WTC11 (cell line): ENCODE measurements around the gene COL4A1. TPM values are rescaled to one million over a fixed set of nuclear protein-coding genes. Genes with fewer than 3 reads are reported as not detected.

Experiments
- ATAC-seq: fragments of 200-7000 bp; cut with Tn5 transposase; 2 replicates; pipeline ENCODE4 v1.10.0; 2021; ENCODE audit warnings: mild to moderate bottlenecking, moderate library complexity
- CTCF ChIA-PET: fragments of 300-600 bp; sonication (Branson Sonifier 250); formaldehyde crosslinking; loops from one replicate; lab custom pipeline; 2021; ENCODE audit warnings: antibody characterized with exemption; lab: Charles Lee
- POLR2A ChIA-PET: fragments of 350-600 bp; sonication (Branson Sonifier 250); formaldehyde crosslinking; loops from one replicate; lab custom pipeline; 2021; ENCODE audit warnings: antibody characterized with exemption; lab: Charles Lee
- DNase-seq: peaks from one replicate; pipeline ENCODE4 v3.0.0; 2021; ENCODE audit warnings: low spot score
- H3K27ac Mint-ChIP-seq: 2 replicates; pipeline ENCODE4 v1.8.0; 2021; ENCODE audit warnings: mixed read lengths
- H3K27me3 Mint-ChIP-seq: 2 replicates; pipeline ENCODE4 v1.8.0; 2021; ENCODE audit warnings: low read depth, mild to moderate bottlenecking, moderate library complexity, mixed read lengths
- H3K36me3 Mint-ChIP-seq: 2 replicates; pipeline ENCODE4 v1.8.0; 2021; ENCODE audit warnings: mixed read lengths
- H3K4me1 Mint-ChIP-seq: 2 replicates; pipeline ENCODE4 v1.8.0; 2022; ENCODE audit warnings: mixed read lengths
- H3K4me3 Mint-ChIP-seq: 2 replicates; pipeline ENCODE4 v1.8.0; 2021; ENCODE audit warnings: mild to moderate bottlenecking, moderate library complexity, mixed read lengths
- H3K9me3 Mint-ChIP-seq: 2 replicates; pipeline ENCODE4 v1.8.0; 2021; ENCODE audit warnings: mixed read lengths
- ATF3 ChIP-seq: sonication (generic); formaldehyde crosslinking; conservative IDR thresholded peaks from 2 replicates; pipeline ENCODE4 v1.8.1; 2022; ENCODE audit warnings: mild to moderate bottlenecking, missing genetic modification reagents
- ATF6 ChIP-seq: sonication (generic); formaldehyde crosslinking; IDR thresholded peaks from 2 replicates; pipeline ENCODE4 v1.8.1; 2023; ENCODE audit warnings: mild to moderate bottlenecking, missing genetic modification reagents
- CDX4 ChIP-seq: fragments of 250-450 bp; sonication (Bioruptor Pico); IDR thresholded peaks from 2 replicates; pipeline ENCODE4 v1.9.0; 2021; ENCODE audit warnings: moderate library complexity, mild to moderate bottlenecking, inconsistent platforms, borderline replicate concordance
- IRF2 ChIP-seq: sonication (generic); formaldehyde crosslinking; IDR thresholded peaks from 2 replicates; pipeline ENCODE4 v1.8.0; 2022; ENCODE audit warnings: low read depth, missing genetic modification reagents, borderline replicate concordance
- NFYB ChIP-seq: sonication (generic); formaldehyde crosslinking; conservative IDR thresholded peaks from 2 replicates; pipeline ENCODE4 v1.8.0; 2022; ENCODE audit warnings: low read depth, missing genetic modification reagents
- NR2C2 ChIP-seq: sonication (generic); formaldehyde crosslinking; IDR thresholded peaks from 2 replicates; pipeline ENCODE4 v1.8.0; 2022; ENCODE audit warnings: mild to moderate bottlenecking, missing genetic modification reagents
- RORB ChIP-seq: fragments of 250-450 bp; sonication (Bioruptor Pico); IDR thresholded peaks from 2 replicates; pipeline ENCODE4 v1.9.0; 2021; ENCODE audit warnings: mild to moderate bottlenecking
- SMAD3 ChIP-seq: sonication (generic); formaldehyde crosslinking; IDR thresholded peaks from 2 replicates; pipeline ENCODE4 v1.8.0; 2022; ENCODE audit warnings: missing genetic modification reagents, mild to moderate bottlenecking, borderline replicate concordance
- ZNF219 ChIP-seq: sonication (generic); formaldehyde crosslinking; IDR thresholded peaks from 2 replicates; pipeline ENCODE4 v1.8.0; 2023; ENCODE audit warnings: missing genetic modification reagents, mild to moderate bottlenecking, borderline replicate concordance
- ZNF423 ChIP-seq: fragments of 250-450 bp; sonication (Bioruptor Pico); IDR thresholded peaks from 2 replicates; pipeline ENCODE4 v2.1.2; 2022; ENCODE audit warnings: mild to moderate bottlenecking, moderate library complexity
- ZNF425 ChIP-seq: fragments of 250-450 bp; sonication (Bioruptor Pico); conservative IDR thresholded peaks from 2 replicates; pipeline ENCODE4 v1.9.0; 2021; ENCODE audit warnings: mild to moderate bottlenecking
- total RNA-seq: library from RNA; stranded (reverse); gene quantifications from 3 replicates; pipeline ENCODE4 v1.2.3, GENCODE V29; 2021
- TF ChIP-seq, protein P1 (sequence below): fragments of 250-450 bp; sonication (Bioruptor Pico); IDR thresholded peaks from 2 replicates; pipeline ENCODE4 v1.9.0; 2021; ENCODE audit warnings: mild to moderate bottlenecking, borderline replicate concordance
- TF ChIP-seq, protein P2 (sequence below): sonication (generic); formaldehyde crosslinking; IDR thresholded peaks from 2 replicates; pipeline ENCODE4 v1.8.1; 2023; ENCODE audit warnings: mild to moderate bottlenecking, missing genetic modification reagents, moderate library complexity

COL4A1 gene
- total RNA-seq, 1 experiment from 2014 or later: 89.6 TPM

GRCh38 chr13:110225609-110226574, 81.1 kb downstream of the COL4A1 start (continued):
- no peak for TF ChIP-seq CDX4
- TF ChIP-seq, protein P1, sequence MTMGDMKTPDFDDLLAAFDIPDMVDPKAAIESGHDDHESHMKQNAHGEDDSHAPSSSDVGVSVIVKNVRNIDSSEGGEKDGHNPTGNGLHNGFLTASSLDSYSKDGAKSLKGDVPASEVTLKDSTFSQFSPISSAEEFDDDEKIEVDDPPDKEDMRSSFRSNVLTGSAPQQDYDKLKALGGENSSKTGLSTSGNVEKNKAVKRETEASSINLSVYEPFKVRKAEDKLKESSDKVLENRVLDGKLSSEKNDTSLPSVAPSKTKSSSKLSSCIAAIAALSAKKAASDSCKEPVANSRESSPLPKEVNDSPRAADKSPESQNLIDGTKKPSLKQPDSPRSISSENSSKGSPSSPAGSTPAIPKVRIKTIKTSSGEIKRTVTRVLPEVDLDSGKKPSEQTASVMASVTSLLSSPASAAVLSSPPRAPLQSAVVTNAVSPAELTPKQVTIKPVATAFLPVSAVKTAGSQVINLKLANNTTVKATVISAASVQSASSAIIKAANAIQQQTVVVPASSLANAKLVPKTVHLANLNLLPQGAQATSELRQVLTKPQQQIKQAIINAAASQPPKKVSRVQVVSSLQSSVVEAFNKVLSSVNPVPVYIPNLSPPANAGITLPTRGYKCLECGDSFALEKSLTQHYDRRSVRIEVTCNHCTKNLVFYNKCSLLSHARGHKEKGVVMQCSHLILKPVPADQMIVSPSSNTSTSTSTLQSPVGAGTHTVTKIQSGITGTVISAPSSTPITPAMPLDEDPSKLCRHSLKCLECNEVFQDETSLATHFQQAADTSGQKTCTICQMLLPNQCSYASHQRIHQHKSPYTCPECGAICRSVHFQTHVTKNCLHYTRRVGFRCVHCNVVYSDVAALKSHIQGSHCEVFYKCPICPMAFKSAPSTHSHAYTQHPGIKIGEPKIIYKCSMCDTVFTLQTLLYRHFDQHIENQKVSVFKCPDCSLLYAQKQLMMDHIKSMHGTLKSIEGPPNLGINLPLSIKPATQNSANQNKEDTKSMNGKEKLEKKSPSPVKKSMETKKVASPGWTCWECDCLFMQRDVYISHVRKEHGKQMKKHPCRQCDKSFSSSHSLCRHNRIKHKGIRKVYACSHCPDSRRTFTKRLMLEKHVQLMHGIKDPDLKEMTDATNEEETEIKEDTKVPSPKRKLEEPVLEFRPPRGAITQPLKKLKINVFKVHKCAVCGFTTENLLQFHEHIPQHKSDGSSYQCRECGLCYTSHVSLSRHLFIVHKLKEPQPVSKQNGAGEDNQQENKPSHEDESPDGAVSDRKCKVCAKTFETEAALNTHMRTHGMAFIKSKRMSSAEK (CRISPR knock-in tag): no peak

DNA sequence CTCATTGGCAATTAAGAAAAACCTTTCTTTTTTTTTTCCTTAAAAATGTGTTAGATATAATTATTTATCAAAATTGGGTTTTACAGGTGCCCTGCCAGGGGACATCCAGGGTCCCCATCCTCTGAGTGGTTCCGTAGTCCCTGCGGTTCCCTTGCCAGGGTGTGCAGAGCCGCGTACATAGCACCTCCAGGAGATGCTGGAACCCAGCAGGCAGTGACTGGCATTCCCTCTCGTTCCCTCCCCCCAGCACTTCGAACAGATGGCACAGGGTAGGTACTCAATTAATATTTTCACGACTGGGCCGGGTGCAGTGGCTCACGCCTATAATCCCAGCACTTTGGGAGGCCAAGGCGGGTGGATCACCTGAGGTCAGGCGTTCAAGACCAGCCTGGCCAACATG, 82.0 kb downstream of the COL4A1 start:
- H3K4me1 Mint-ChIP-seq: peaks cover 18% of the 10 kb centered on the region
- no peak for DNase-seq
- no peak overlapping the region for H3K27ac Mint-ChIP-seq
- no peak for TF ChIP-seq ZNF425
- no peak for TF ChIP-seq ZNF423
- no peak for TF ChIP-seq NR2C2 (CRISPR knock-in tag)
- no peak for TF ChIP-seq RORB (CRISPR knock-in tag)
- no peak for TF ChIP-seq ATF3 (CRISPR knock-in tag)
- TF ChIP-seq SMAD3 (CRISPR knock-in tag): no peak
- no peak for TF ChIP-seq IRF2 (CRISPR knock-in tag)
- TF ChIP-seq CDX4: no peak
- TF ChIP-seq ZNF219 (CRISPR knock-in tag): no peak
- TF ChIP-seq ATF6: no peak
- no peaks in the 10 kb centered on the region for H3K36me3 Mint-ChIP-seq
- no peaks in the 10 kb centered on the region for H3K9me3 Mint-ChIP-seq
- H3K27me3 Mint-ChIP-seq: no peaks in the 10 kb centered on the region
- POLR2A ChIA-PET: no interaction called here
- no peak for ATAC-seq
- H3K4me3 Mint-ChIP-seq: no peak overlapping the region
- CTCF ChIA-PET: no interaction called here

- ATAC-seq (no peak), DNase-seq (no peak)
- Mint-ChIP-seq H3K9me3 (no peaks in the 10 kb centered on the region), H3K36me3 (no peaks in the 10 kb centered on the region), H3K27me3 (no peaks in the 10 kb centered on the region), H3K27ac (no peak overlapping the region), H3K4me3 (no peak overlapping the region), H3K4me1 (peaks cover 14% of the 10 kb centered on the region)
- CTCF ChIA-PET: interaction anchor here (1.8 kb wide), 1 partner anchor 188 kb away, joined by 4 read pairs; no protein-coding TSS in a partner anchor
- POLR2A ChIA-PET: no interaction called here
- TF ChIP-seq, protein P1 (CRISPR knock-in tag): no peak
- TF ChIP-seq, protein P2, sequence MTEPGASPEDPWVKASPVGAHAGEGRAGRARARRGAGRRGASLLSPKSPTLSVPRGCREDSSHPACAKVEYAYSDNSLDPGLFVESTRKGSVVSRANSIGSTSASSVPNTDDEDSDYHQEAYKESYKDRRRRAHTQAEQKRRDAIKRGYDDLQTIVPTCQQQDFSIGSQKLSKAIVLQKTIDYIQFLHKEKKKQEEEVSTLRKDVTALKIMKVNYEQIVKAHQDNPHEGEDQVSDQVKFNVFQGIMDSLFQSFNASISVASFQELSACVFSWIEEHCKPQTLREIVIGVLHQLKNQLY (CRISPR knock-in tag): no peak
- no peak for TF ChIP-seq NFYB (CRISPR knock-in tag)
These were observed 82.4 kb downstream of the COL4A1 start for GRCh38 chr13:110224519-110224918.
